T1000 (cell line): ENCODE data around the gene FNDC7.
"Not testable (repeated sequence)": the region's sequence is repeated elsewhere in the genome, so short reads cannot be mapped to it uniquely, and the experiment has no call there.

Experiments used
- DNase-seq: peaks from one replicate; lab custom pipeline; 2025; ENCODE audit warnings: mixed read lengths; lab: John Stamatoyannopoulos, UW

Gene FNDC7

DNA sequence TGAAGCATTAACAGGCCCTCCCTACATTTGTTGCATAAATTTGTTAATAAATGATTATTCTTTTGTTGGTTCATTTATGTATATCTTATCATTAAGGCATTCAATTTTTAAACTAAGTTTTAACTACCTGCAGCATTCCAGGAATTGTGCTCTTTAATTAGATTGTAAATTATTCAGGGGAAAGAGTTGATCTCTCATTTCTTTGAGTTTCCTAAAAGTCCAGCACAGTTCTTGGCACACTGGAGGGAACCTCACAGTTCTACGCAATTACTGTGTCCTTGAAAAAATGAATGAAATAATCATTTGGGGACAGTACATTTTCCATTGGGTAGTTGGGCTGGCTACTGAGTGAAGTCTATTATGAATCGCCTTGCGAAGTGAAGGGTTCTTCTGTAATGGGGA is 33.3 kb downstream of the FNDC7 start:
- DNase-seq, result no peak

DNA sequence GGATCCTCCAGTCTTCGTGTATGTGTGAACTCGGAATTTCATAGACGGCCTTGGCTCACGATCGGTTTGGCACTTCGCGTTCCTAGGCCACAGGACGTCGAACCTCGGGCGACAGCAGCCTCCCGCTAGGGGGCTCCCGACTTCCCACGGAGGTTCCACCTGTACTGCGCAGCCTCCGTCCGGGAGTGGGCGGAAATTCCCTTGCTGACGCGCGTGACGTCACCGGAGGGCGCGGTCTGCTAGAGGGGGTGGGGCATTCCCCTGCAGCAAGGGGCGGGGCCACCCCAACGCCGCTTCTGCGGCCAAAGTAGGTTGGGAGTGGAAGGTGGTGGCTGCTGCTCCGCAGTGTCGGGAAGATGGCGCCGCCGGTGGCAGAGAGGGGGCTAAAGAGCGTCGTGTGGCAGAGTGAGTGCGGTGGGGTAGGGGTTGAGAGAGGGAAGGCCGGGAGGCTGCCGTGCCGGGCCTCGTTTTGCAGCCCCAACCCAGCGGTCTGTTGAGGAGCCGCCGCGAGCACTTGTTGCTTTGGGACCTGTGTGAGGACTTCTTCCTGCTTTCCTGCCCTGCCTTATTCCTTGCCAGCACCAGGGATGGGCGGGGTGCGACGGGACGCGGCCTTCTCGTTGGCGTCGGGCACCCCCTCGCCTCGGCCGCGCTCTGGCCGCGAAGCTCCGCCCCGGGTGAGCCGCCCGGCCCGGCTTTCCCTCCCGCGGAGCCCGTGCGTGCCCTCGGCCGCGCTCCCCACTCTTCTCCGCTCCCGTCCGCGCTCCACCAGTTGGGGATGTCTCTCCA is 33.9 kb downstream of the FNDC7 start, which contains the start of gene STXBP3:
STXBP3 (plus strand) TSS at position 293 of the 789 bp plus-strand sequence; CDS start at position 357, 64 bp downstream.
- DNase-seq, result peak; percentile 98

GRCh38 chr1:108747171-108747850 is 34.6 kb downstream of the FNDC7 start:
- peak; percentile 58 for DNase-seq

DNA sequence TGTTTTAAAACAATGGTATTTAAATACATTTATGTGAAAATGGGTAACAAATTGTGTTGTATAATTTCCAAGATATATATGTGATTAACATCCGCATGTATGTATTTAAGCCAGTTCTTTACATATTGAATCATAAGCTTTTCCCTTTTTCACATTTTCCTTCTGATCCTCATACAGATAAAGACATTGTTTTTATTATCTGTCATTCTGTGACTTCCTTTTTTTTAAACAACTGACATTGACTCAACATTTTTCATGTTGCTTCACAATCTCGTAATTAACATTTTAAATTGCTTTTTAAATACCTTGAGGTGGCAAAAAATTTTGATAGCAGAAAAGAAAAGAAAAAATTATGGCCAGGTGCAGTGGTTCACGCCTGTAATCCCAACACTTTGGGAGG is 35.2 kb downstream of the FNDC7 start:
- no peak for DNase-seq

DNA sequence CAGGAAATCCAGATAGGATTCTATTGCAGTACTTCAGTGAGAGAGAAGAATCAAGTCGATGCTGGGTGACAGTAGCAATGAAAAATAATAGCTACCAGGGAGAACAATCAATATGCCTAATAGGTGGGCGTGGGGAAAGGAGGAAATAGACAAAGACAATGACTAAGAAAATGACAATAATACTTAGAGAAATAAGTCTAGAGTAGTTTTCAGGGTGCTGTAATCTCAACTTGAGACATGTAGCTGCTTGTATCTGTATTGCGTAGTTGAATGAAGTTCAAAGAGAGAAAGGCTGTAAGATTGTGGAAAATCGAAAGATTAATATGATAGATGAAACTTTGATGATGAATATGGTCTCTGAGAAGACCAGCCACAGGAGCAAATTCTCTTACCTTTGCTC is 36.4 kb downstream of the FNDC7 start:
- no peak for DNase-seq

GRCh38 chr1:108750476-108751181 is 37.9 kb downstream of the FNDC7 start:
- no peak for DNase-seq

GRCh38 chr1:108753363-108753762 is 40.7 kb downstream of the FNDC7 start:
- DNase-seq, result no peak

DNA sequence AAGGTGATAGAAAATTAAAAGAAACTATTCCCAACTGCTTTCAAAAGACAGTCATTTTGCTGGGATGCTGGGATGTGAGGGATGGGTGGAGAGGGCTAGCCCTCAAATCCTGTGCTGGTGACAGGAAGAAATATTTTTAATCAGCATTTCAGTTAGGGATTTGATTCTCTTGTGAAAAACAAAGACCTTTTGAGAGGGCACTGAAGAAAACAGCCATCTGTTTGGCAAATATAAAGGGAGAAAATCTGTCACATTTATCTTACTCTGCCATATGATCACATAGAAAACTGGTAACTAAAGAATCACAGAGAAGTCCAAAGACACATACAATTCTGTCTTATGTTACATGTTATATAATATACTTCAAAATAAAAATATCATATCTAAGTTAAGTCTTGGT is 46.1 kb downstream of the FNDC7 start:
- no peak for DNase-seq

DNA sequence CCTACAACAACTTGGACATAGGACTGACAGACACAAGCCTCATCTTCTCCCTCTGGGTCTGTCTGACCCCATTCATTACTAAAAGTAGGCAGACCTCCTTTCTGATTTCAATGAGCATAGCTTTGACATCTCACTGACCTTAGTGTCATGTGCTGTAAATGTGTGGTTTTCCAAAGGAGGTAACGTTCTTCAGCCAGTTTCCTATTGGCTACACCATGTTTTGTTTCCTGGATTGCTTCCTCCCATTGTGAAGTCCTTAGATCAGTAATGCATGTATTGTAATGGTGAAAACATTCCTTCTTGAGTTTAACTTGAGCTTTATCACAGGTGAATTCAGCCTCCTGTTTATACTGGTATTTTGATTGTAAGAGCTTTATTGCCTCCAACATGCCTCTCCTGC is 54.4 kb downstream of the FNDC7 start:
- no peak for DNase-seq

DNA sequence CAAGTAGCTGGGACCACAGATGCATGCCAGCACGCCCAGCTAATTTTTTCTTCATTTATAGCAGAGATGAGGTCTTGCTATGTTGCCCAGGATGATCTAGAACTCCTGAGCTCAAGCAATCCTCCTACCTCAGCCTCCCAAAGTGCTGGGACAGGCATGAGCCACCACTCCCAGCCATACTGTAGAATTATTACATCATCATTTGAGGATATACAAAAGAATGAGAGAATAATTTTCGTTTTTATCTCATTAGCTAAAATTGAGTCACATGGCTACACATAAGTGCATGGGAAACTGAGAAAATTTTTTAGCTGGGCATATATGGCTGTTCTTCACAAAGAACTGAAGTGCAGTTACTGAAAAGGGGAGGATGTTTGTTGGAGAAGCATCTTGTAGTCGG is 55.0 kb downstream of the FNDC7 start:
- DNase-seq, result no peak

DNA sequence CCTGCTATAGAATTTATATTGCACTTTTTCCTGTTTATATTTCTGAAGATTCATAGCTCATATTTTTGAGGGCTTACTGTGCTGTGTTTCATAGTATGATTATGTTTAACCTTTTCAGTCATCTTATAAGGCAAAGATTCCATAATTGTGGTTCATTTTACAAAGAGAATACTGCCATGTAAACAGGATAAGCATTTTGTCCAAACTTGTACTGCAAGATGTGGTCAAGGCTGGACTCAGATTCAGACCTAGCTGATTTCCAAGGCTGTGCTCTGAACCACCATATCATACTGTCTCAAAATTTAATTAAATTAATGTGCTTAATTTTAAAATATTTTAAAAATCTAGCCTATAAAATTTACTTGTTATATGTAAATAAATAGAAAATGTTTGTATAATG is 65.1 kb downstream of the FNDC7 start:
- no peak for DNase-seq

DNA sequence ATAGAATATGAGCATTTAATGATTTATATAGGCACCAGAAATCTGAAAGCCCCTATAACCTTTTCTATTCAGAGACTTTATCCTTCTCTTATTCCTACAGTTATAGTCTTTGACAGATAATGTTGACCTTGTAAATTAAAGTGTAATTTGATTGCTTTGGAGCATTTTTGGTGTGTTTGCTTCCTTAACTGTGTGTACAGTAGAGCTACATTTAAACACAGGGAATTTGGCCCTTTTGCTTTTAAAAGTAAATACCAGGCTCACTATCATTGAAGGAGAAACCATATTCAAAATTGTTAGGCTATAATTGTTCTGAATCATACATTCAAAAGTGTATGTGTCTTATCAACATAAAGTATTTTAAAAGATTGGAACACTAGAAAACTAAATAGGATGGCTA is 66.7 kb downstream of the FNDC7 start:
- no peak for DNase-seq

- no peak for DNase-seq
These were observed 68.3 kb downstream of the FNDC7 start for GRCh38 chr1:108780937-108781574.

DNA sequence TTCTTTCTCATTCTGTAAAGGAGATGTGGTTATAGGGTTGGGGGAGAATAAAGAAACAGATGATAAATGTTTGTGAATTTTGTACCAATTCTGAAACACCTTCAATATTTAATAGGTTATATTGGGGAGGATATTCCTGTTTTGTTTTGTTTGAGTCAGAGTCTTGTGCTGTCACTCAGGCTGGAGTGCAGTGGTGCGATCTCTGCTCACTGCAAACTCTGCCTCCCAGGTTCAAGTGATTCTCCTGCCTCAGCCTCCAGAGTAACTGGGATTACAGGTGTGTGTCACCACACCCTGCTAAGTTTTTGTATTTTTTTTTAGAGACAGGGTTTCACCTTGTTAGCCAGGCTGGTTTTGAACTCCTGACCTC is 68.9 kb downstream of the FNDC7 start:
- DNase-seq, result not testable (repeated sequence)

- no peak for DNase-seq
These were observed 72.6 kb downstream of the FNDC7 start for GRCh38 chr1:108785264-108785663.

DNA sequence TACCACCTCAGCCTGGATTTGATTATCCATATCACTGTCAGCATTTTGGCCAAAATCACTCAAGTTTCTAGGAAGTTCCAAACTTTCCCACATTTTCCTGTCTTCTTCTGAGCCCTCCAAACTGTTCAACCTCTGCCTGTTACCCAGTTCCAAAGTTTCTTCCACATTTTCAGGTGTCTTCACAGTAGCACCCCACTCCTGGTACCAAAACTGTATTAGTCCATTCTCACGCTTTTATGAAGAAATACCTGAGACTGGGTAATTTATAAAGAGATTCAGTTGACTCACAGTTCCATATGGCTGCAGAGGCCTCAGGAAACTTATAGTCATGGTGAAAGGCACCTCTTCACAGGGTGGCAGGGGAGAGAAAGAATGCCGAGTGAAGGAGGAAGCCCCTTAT is 73.2 kb downstream of the FNDC7 start:
- no peak for DNase-seq

- no peak for DNase-seq
These were observed 79.1 kb downstream of the FNDC7 start for GRCh38 chr1:108791790-108792189.
